Middle frontal gyrus (tissue), 1 donor: ENCODE results near the gene ZBTB38.

ENCODE experiments used
- DNase-seq: peaks from one replicate; pipeline ENCODE4 v3.0.0-alpha.2; 2015; ENCODE audit warnings: low spot score; ENCODE audit errors: extremely low spot score

ZBTB38 gene

DNA sequence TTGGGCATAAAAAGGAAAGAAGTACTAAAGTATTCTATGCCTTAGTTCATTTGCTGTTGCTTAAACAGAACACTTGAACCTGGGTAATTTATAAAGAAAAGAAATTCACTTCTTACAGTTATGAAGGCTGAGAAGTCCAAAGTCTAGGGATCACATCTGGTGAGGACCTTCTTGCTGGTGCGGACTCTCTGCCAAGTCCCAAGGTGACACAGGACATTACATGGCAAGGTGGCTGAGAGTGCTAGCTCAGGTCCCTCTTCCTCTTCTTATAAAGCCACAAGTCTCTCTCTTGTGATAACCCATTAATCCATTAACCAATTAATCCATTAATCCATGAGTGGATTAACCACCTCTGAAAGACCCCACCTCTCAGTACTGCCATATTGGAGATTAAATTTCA lies 3.1 kb upstream of the ZBTB38 start:
- DNase-seq, result no peak

DNA sequence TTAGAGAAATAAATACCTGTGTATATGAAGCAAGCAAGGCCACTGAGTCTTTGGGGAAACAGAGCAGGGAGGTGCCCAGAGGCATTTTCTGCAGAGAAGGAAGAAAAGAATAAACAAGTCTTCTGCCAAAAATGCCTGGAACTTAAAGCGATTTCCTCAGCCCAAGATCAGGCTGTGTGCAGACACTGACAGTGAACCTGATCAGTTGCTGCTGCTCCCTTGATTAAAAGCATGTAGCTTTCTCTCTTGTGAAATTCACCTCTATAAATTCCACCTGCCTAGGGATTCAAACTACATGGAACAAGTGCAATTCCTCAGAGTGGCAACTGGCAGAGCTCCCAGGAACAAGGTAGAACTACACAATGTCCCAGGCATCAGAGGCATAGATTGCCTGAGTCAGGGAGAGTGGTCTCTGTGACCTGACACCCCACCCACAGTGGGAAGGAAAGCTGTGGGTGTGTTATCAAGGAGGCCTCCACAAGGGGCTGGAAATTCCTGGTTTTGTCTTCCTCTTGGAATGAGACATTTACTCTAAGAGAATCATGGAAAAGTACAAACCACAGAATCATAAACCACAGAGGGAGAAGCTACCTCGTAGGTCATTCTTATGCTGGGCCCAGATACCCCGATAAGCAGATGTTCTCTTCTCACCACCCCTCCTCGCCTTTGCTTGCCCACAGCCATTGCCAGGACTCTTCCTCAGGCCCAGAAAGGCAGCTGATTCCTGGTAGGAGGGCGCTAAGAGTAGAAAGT lies 1.8 kb upstream of the ZBTB38 start:
- no peak for DNase-seq

DNA sequence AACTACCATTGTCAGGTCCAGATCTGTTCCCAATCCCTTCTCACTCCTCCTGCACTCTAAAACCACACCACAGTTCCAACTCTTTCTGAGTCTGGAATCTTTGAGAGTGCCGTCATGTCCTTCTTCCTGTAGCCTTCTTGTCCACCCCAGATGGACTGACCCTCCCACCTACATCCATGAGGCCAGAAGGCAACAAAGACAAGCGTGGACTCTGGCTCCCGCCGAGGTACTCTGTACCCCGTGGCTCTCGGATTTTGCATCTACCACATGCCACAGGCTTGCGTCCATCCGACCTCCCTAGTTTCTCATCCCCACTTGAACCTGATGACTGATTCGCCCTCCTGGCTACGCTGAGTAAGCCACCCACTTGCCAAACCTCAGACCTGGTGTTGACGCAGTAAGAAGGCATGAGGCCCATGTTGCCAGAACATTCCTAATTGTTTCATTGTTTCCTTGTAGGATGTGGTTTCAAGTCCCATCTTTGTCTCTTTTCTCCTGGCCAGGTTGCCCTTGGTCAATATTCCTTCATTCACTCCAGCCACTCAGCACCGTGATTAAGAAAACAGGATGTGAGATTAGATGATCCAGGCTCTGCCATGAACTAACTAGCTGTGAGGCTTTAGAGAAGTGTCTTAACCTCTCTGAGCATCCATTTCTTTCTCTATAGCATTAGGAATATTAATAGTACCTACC lies 1.1 kb upstream of the ZBTB38 start:
- DNase-seq, result no peak

DNA sequence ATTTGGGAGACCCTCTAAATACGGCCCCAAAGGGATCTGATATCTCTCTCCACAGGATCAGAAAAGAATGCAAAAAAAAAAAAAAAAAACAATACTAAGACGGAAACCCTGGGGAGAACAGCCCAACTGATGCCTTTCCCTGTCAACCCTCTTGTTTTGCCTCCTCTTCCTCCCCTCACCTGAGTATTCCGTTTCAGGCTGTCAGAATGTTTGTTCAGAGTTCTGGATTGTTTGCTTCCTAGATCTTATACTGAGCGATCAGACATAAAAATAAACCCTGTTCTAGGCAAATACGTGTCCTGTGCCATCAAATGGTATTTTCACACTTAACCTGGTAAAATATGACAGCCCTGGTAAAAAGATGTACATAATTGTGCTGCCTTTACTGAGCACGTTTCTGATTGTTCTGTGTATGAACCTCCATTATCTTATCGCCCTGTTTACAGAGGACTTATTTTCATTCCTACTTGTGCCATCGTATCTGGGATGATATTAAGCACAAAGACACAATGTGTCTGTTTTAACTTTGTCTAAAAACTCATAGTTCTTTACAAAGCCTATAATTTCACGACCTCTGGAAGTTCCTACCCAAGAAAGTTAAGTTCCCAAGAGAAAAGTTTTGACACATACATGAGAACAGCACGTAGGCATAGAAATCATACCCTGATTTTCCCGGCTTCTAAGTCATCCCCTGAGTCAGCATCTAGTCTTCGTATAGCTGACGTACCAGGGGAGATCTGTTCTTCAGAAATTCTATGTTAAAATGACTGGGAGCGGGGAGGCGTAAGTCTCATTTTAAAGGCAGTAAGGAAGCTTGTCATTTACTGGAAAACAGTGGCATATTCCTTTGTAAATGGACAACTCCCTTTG lies 856 bp downstream of the ZBTB38 start:
- no peak for DNase-seq

DNA sequence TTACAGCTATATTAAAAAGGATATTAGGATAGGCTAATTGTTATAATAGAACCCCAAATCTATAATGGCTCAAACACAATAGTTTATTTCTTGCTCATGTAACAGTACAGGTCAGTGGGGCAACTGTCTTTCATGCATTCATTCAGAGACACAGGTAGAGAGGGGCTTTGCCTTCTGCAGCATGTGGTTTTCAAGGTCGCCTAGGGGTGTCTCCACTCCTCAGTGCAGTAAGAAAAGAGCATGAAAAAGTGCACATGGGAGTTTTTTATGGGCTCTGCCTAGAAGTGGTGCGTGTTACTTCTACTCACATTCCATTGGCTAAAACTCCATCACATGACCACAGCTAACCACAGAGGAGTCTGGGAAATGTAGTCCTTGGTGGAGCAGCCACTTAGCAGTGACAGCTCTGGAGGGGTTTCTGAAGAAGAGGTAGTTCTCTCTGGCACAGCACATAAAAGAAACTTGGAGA lies 1.8 kb downstream of the ZBTB38 start:
- DNase-seq, result peak; percentile 60

DNA sequence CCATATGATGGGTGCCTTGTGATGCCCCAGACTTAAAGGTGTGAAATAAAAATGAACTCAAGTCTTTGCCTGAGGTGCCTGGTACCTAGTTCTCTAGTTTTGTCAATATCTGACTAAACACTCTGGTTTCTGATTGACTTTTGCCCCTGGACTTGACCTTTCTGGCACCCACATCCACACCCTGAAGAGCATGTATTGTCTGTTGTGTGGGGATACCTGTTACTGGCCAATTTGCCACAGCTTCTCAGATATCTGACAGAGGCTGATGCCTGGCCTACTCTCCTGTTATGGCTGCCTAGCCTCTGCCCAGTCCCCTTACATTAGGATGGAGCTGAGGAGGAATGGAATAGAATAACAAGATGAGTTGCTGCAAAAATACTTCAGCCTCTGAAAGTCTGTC lies 3.6 kb downstream of the ZBTB38 start:
- DNase-seq, result no peak

DNA sequence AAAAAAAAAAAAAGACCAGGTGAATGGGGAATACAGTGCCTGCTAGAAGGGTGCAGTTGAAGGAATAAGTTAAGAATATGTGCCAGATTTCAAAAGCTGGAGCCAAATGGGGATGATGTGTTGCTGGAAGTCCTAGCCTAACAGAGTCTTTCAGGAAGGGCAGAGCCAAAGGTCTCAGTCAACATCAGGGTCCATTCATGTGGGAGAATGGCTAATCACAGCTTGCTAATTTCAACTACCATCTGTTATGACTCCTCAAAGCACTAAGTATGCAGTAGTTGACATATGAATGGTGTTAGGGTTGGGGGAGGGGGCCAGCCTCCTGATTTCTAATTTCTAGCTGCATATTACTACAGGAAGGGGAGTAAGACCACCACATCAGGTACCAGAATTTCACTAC lies 4.4 kb downstream of the ZBTB38 start:
- DNase-seq, result no peak

DNA sequence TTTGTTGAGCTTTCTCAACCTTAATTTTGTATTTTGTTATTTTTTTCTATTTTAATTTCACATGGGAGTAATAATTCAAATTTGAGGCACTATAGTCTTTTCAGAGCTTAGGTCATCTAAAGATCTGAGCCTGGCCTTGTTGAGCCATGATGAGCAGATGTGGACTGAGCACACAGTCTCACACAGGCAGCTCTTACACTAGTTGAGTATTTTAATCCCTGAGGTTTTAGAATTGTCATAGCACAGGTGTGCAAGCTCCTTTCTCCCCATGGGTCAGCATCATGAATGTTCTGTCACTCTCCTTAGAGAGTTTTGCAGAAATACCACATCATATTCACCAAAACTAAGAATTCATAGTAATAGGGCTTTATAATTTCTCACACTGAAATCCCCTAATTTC lies 4.9 kb downstream of the ZBTB38 start:
- DNase-seq, result no peak

DNA sequence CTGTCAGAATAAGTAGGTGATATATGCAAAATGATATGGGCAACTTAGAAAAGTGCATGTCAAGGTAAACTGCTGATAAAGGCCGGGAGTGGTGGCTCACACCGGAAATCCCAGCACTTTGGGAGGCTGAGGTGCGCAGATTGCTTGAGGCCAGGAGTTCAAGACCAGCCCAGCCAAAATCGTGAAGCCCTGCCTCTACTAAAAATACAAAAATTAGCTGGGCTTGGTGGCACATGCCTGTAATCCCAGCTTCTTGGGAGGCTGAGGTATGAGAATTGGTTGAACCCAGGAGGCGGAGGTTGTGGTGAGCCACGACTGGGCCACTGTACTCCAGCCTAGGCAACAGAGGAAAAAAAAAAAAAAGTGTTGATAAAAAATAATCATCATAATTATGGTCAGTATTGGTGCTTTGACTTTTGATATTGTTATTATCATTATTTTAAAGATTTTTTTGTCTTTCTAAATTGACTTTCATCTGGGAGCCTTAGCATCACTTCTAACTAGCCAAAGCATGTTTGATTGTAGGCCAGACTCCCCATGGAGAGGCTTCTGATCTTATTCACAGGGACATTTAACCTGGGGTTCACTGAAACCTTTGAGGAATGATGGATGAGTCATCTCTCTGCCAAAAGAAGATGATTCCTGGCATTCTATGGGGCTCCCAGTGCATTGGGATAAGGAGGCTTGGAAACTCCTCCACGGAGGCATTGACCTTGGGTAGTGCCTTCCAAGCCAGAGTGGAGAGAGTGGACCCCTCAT lies 5.6 kb downstream of the ZBTB38 start:
- no peak for DNase-seq

DNA sequence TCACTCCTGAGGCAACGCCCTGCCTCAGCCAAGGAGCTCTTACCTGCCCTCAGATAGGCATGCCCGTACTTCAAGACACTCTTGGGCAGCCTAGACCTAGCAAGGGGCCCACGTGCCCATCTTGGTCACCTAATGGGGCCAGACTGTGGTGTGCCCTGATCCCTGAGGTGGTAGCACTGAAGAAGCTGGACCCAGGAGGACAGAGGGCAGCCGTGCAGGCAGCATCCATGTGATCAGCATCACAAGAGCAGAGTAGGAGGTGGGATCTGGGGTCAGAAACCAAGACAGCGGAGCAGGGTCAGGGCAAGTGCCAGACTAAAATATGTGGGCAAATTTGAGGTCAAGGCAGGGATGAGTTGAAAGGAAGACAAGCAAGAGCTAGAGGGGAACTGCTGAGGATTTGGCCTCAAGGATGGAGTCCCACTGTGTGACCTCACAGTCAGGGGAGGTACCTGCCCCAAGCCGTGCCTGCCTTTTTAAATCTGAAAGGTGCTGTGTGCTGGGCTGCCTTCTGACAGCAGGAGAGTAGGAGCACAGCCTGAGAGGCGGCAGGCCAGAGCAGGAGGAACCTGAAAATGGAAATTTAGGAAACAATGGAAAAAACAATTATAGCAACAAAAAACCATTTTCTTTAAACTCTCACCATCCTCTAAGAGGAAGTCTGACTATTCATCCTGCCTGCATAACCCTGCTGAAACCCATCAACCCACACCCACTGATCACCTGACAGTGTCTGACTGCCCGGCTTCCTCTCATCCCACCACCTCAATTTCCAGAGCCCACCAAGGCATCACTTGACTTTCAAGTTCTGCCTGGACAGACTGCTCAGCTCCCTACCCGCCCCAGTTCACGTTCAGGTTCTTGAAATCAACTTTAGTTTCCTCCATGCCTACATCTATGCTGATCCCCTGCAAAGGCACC lies 7.3 kb downstream of the ZBTB38 start:
- DNase-seq, result no peak

DNA sequence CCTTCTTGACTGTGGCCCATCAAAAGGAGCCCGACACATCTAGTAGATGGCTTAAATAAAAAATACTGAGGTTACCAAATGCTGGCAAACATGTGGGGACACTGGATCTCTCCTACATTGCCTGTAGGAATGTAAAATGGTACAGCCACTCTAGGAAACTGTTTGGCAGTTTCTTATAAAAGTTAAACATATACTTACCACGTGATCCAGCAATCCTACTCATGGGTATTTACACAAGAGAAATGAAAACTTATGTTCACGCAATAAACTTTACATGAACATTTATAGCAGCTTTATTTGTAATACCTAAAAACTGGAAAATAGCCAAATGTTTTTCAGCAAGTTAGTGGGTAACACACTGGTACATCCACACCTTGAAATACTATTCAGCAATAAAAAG lies 9.1 kb downstream of the ZBTB38 start:
- no peak for DNase-seq

DNA sequence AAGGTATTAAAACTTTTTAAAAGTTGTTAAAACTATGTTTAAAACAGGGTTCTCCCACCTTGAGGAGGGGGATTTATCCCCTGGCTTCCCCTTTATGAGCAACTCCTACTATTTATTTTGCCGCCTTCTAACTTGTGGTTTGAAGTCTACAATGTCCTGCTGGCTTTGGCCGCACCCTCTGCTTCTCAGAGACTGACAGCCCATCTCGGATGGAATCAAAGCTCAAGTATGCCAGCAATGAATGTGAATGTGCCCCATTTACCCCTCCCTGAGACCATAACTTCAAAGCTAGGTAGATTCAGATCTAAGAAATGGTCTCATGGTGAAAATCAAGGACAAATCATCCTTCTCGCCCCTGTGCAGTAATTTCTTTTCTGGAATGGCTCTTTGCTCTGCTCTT lies 10.3 kb downstream of the ZBTB38 start:
- DNase-seq, result no peak

DNA sequence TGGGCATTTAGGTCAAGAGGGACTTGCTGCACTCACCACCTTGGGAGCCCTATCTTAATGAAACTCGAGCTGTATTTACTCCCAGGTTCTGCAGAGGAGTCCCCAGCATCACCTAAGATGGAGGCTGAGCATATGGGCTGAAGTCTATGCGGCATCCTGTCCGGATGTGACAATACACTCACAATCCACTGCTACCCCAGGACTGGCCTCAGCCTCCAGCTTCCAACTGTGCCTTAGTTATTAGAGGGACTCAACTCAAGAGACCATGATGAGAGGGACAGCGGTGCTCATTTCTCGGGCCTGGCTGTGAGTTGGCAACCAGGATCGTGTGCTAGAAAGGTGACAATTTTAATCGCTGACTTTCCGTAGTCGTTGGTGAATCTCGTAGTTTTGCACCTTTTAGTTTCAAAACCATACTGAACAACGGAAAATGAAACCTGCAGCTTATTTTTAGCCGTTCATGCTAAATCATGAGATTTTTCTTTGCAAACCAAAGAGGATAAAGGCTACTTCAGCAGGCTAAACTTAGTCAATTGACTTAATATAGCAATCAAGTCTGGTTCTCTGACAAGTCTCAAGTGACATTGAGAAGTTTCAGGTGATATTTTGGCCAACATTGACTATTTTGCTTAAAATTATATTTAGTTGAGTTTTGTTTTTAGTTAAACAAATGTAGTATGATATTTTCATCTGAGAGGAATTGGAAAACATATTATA lies 11.1 kb downstream of the ZBTB38 start:
- no peak for DNase-seq

DNA sequence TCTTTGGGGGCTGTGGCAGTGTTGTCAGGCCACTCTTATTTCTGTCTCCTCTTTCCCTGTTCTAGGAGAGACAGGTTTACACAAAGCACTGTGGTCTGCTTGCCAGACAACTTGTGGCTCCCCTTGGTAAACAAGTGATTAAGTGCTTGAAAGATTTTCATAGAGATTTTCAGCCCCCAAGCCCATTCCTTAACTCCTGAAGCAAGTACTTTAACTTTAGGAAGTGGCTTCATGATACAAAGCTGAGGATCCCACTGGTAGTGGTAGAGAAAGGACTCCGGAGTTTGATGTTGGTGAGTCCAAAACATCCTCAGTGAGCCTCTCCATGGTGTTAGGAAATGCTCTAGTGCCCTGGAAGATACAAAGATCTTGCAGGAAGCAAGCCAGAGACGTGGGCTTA lies 12.0 kb downstream of the ZBTB38 start:
- DNase-seq, result no peak

DNA sequence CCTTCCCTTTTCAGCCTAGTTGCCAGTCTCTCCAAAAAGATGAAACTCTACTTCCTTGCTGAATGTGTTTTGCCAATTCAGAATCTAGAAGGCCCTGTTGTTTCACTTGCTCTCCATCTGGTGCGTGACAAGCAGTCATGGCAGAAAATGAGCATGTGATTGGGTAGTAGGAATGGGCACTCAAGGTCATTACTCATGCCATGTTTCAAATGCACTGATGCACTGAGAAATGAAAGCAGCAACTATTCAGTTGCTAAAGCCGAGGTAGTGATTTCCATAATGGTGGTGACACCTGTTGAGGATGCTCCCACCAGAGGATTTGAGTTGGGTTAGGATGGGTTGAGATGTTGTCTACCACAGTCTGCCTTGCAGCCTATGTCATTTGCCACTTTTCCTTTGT lies 12.7 kb downstream of the ZBTB38 start:
- DNase-seq, result no peak

DNA sequence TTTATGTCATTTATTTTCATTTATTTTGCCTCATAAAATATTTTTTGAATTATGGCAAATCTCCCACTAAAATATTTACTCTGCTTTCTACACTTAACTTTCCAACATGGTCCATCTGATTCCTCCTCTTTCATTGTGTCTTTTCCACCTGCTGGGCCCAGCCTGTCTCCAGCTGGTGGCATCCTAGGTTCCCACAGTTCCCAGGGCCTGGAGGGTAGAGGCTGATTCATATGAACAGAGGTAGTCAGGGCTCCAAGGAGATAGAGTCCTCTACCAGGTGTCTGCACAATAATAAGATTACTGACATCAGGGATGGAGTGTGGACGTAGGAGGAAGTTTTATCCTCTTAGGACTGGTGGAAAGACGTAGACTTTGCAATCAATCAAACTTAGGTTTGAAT lies 14.3 kb downstream of the ZBTB38 start:
- DNase-seq, result no peak

DNA sequence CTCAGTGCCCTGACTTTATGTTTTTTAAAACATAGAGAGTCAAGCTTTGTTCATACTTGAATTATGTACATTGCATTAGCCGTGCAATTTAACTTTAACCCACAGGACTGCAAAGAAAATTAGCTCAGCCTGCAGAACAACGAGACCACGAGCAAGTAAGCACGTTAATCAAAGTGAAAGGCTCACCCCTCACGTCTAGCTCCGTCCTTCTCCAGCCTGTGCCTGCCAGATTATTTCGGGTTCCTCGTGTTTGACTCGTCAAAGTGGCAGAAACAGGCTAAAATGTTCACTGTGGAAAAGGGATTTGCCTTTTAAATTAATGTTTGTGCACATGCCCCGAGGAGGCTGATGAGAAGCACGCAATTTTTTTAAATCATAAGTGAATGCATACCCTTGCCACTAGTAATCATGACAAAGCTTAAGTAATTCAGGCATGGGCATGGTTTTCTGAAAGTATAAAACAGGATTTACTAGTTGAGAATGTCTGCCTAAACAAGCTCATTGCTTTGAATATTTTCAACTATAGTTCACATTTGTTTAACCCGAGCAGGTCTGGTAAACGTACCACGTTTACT lies 15.3 kb downstream of the ZBTB38 start:
- DNase-seq, result no peak

DNA sequence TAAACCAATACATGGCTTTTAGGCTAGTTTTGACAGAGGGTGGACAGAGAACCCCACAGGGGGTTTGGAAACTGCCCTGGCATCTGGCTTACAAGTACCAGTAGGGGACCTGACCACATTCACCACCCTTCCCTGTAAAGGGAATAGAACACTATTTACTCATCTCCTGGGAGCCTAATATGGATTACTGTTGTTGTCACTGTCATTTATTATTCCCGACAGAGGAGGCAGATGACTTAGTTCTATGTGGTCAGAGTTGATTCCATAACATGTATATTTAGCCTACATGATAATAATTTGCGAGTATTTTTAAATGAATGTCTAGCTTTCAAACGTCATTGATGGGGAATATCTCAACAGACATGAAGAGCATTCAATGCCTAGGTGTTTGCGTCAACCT lies 15.9 kb downstream of the ZBTB38 start:
- DNase-seq, result no peak

DNA sequence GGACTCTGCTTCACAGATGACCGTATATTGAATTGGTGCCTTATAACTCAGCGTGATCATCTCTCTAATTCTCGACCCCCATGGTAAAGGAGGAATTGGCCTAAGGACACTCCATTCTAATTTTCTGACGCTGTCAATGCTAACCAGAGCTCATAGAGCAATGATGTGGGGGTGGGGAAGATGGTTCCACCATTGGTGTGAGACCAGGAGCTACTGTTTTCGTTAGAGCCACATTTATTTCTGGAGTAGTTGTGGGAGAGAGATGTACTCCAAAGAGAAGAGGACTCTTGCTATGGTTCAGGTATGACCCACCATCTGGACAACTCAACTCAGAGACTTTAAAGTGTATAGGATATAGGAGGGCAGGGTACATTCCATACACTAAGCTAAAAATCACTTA lies 16.3 kb downstream of the ZBTB38 start:
- DNase-seq, result no peak
